Transverse colon (tissue), 3 donors: ENCODE data around the gene CBFA2T2.

Experiments used
- CTCF ChIP-seq, 5 experiments: fragments of 200-600 bp in 3 of 5; fragments of 450-650 bp in 2 of 5; sonication (generic) in 3 of 5; IDR thresholded peaks; 1 replicate in 2 of 5; 2 replicates in 3 of 5; pipeline ENCODE4 v1.5.1; 2016 to 2017; ENCODE audit warnings: antibody characterized with exemption in 5 of 5, inconsistent platforms in 3 of 5, mild to moderate bottlenecking in 2 of 5, moderate library complexity in 1 of 5
- EP300 ChIP-seq: sonication (generic); formaldehyde crosslinking; IDR thresholded peaks from one replicate; pipeline ENCODE4 v1.6.1; 2017; ENCODE audit warnings: antibody characterized with exemption, low read depth
- POLR2A ChIP-seq: fragments of 450-650 bp; IDR thresholded peaks from one replicate; pipeline ENCODE4 v1.6.1; 2016; ENCODE audit warnings: antibody characterized with exemption, mild to moderate bottlenecking, moderate library complexity

- no peak for TF ChIP-seq CTCF (IDR thresholded peaks at IDR 0.05)
- TF ChIP-seq POLR2A: no peak
- TF ChIP-seq EP300: no peak
Observed at GRCh38 chr20:33687370-33687915, 197.5 kb downstream of the CBFA2T2 start.
